IMR-90 (cell line): ENCODE data around the gene TBX15.
"Not testable (repeated sequence)": the region's sequence is repeated elsewhere in the genome, so short reads cannot be mapped to it uniquely, and the experiment has no call there.

ENCODE experiments used
- BHLHE40 ChIP-seq: fragments of 150-350 bp; IDR thresholded peaks from 2 replicates; pipeline ENCODE4 v1.6.1; 2016; ENCODE audit warnings: mild to moderate bottlenecking, low read depth, low read length
- CEBPB ChIP-seq: IDR thresholded peaks from 2 replicates; pipeline ENCODE4 v1.6.1; 2012; ENCODE audit warnings: low read depth, low read length, improper control_type of control experiment
- MAFK ChIP-seq: IDR thresholded peaks from 2 replicates; pipeline ENCODE4 v1.6.1; 2012; ENCODE audit warnings: low read depth, low read length, improper control_type of control experiment
- POLR2A ChIP-seq: IDR thresholded peaks from 2 replicates; pipeline ENCODE4 v1.6.1; 2012; ENCODE audit warnings: mild to moderate bottlenecking, low read depth, low read length
- RAD21 ChIP-seq: IDR thresholded peaks from 2 replicates; pipeline ENCODE4 v1.6.1; 2012; ENCODE audit warnings: low read length, improper control_type of control experiment
- TF ChIP-seq, protein P1 (sequence below): conservative IDR thresholded peaks from 2 replicates; pipeline ENCODE4 v1.5.1; 2012; ENCODE audit warnings: mild to moderate bottlenecking, low read depth, low read length, improper control_type of control experiment
- TF ChIP-seq, protein P2 (sequence below): fragments of 150-350 bp; IDR thresholded peaks from 2 replicates; pipeline ENCODE4 v1.6.1; 2017; ENCODE audit warnings: mild to moderate bottlenecking, antibody characterized with exemption, low read length, low read depth

- TF ChIP-seq, protein P1, sequence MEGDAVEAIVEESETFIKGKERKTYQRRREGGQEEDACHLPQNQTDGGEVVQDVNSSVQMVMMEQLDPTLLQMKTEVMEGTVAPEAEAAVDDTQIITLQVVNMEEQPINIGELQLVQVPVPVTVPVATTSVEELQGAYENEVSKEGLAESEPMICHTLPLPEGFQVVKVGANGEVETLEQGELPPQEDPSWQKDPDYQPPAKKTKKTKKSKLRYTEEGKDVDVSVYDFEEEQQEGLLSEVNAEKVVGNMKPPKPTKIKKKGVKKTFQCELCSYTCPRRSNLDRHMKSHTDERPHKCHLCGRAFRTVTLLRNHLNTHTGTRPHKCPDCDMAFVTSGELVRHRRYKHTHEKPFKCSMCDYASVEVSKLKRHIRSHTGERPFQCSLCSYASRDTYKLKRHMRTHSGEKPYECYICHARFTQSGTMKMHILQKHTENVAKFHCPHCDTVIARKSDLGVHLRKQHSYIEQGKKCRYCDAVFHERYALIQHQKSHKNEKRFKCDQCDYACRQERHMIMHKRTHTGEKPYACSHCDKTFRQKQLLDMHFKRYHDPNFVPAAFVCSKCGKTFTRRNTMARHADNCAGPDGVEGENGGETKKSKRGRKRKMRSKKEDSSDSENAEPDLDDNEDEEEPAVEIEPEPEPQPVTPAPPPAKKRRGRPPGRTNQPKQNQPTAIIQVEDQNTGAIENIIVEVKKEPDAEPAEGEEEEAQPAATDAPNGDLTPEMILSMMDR: not testable (repeated sequence)
- not testable (repeated sequence) for TF ChIP-seq MAFK, POLR2A, RAD21, CEBPB, BHLHE40
- TF ChIP-seq, protein P2, sequence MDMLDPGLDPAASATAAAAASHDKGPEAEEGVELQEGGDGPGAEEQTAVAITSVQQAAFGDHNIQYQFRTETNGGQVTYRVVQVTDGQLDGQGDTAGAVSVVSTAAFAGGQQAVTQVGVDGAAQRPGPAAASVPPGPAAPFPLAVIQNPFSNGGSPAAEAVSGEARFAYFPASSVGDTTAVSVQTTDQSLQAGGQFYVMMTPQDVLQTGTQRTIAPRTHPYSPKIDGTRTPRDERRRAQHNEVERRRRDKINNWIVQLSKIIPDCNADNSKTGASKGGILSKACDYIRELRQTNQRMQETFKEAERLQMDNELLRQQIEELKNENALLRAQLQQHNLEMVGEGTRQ: not testable (repeated sequence)
Measured at GRCh38 chr1:118916346-118916745, 71.8 kb downstream of the TBX15 start.
